Measurements from ENCODE around the gene OR5C1.

GRCh38 chr9:122785269-122785668 is 3.5 kb upstream of the OR5C1 start:
- TF ChIP-seq CTCF (IDR thresholded peaks at IDR 0.05; ENCODE audit: low read length) (no peak), EZH2 (IDR thresholded peaks at IDR 0.05; ENCODE audit: borderline replicate concordance, low read length) (no peak)
